ENCODE measurements around the gene RGL4. TPM values are rescaled to one million over a fixed set of nuclear protein-coding genes. Genes with fewer than 3 reads are reported as not detected.
A peak's percentile ranks its signal among the peaks of the same experiment; 100 is the strongest.
"Not testable (repeated sequence)": the region's sequence is repeated elsewhere in the genome, so short reads cannot be mapped to it uniquely, and the experiment has no call there.

Gene RGL4
- total RNA-seq, result not detected

GRCh38 chr22:23690713-23691112 lies at the start of gene RGL4:
TSS of gene RGL4 (plus strand) at chr22:23691013. CDS start at chr22:23692031, 1,018 bp downstream.
- no peaks in the 10 kb centered on the region for H3K27me3 ChIP-seq
- no peak for DNase-seq
- no peaks in the 10 kb centered on the region for H3K9me3 ChIP-seq
- no peak within 1 kb of the TSS for H3K4me3 ChIP-seq
- no peak for TF ChIP-seq CTCF (IDR thresholded peaks at IDR 0.05)
- TF ChIP-seq POLR2A (IDR thresholded peaks at IDR 0.05), result no peak
- peaks cover 0 to 36% (median 0%) of the 10 kb centered on the region in 3 donors for H3K36me3 ChIP-seq
- peaks cover 0 to 7% (median 4%) of the 10 kb centered on the region in 4 donors for H3K4me1 ChIP-seq
- no peak within 1 kb of the TSS for H3K27ac ChIP-seq

GRCh38 chr22:23646526-23646925 lies 44.3 kb upstream of the RGL4 start:
- H3K36me3 ChIP-seq, result not testable (repeated sequence)

GRCh38 chr22:23649071-23649501 lies 41.7 kb upstream of the RGL4 start:
- Histone ChIP-seq H3K27ac (no peak overlapping the region), H3K36me3 (peaks cover 0 to 6% (median 0%) of the 10 kb centered on the region in 3 donors), H3K9me3 (no peaks in the 10 kb centered on the region), H3K27me3 (no peaks in the 10 kb centered on the region), H3K4me3 (no peak overlapping the region), H3K4me1 (no peaks in the 10 kb centered on the region)
- TF ChIP-seq CTCF (IDR thresholded peaks at IDR 0.05) (no peak), POLR2A (IDR thresholded peaks at IDR 0.05) (no peak)
- DNase-seq, result no peak

More at GRCh38 chr22:23646526-23646925, 44.3 kb upstream of the RGL4 start:
- not testable (repeated sequence) for H3K4me1 ChIP-seq, H3K27ac ChIP-seq, H3K27me3 ChIP-seq, H3K4me3 ChIP-seq, H3K9me3 ChIP-seq
- DNase-seq, result peak in 1 of 3 donors; percentile 10

GRCh38 chr22:23651676-23652075 lies 39.1 kb upstream of the RGL4 start:
- H3K9me3 ChIP-seq, result no peaks in the 10 kb centered on the region
- H3K36me3 ChIP-seq, result peaks cover 0 to 6% (median 0%) of the 10 kb centered on the region in 3 donors
- no peak for DNase-seq
- TF ChIP-seq CTCF (IDR thresholded peaks at IDR 0.05) (no peak), POLR2A (IDR thresholded peaks at IDR 0.05) (no peak)
- H3K4me1 ChIP-seq, result no peaks in the 10 kb centered on the region
- no peak overlapping the region for H3K27ac ChIP-seq
- no peaks in the 10 kb centered on the region for H3K27me3 ChIP-seq
- no peak overlapping the region for H3K4me3 ChIP-seq

GRCh38 chr22:23652286-23652685 lies 38.5 kb upstream of the RGL4 start:
- Histone ChIP-seq H3K27me3 (no peaks in the 10 kb centered on the region), H3K4me3 (no peak overlapping the region), H3K9me3 (no peaks in the 10 kb centered on the region), H3K27ac (no peak overlapping the region), H3K36me3 (peaks cover 0 to 6% (median 0%) of the 10 kb centered on the region in 3 donors), H3K4me1 (no peaks in the 10 kb centered on the region)
- TF ChIP-seq CTCF (IDR thresholded peaks at IDR 0.05), result no peak
- TF ChIP-seq POLR2A (IDR thresholded peaks at IDR 0.05), result no peak
- DNase-seq, result no peak

GRCh38 chr22:23652711-23653110 lies 38.1 kb upstream of the RGL4 start:
- DNase-seq, result no peak
- H3K4me3 ChIP-seq, result no peak overlapping the region
- TF ChIP-seq CTCF (IDR thresholded peaks at IDR 0.05) (no peak), POLR2A (IDR thresholded peaks at IDR 0.05) (no peak)
- peaks cover 0 to 6% (median 0%) of the 10 kb centered on the region in 3 donors for H3K36me3 ChIP-seq
- H3K27me3 ChIP-seq, result no peaks in the 10 kb centered on the region
- no peak overlapping the region for H3K27ac ChIP-seq
- H3K4me1 ChIP-seq, result no peaks in the 10 kb centered on the region
- no peaks in the 10 kb centered on the region for H3K9me3 ChIP-seq
